NCI-H2227 treated with DMSO at 0.1 percent for 48 hours (cell line): ENCODE measurements around the gene ROBO3.
A peak's percentile ranks its signal among the peaks of the same experiment; 100 is the strongest.

Source experiments
- DNase-seq: peaks from one replicate; lab custom pipeline; 2025; lab: John Stamatoyannopoulos, UW

Gene ROBO3

GRCh38 chr11:124865181-124865901 is at the start of gene ROBO3:
ROBO3 (plus strand) TSS chr11:124865432; CDS start chr11:124865578, 146 bp downstream.
- no peak for DNase-seq

- no peak for DNase-seq
These were observed 48.2 kb upstream of the ROBO3 start for GRCh38 chr11:124817036-124817435.

GRCh38 chr11:124821995-124822730 is 43.1 kb upstream of the ROBO3 start:
- DNase-seq, result no peak

GRCh38 chr11:124823512-124824376 is 41.5 kb upstream of the ROBO3 start:
- DNase-seq, result no peak

- no peak for DNase-seq
These were observed 39.4 kb upstream of the ROBO3 start for GRCh38 chr11:124825876-124826275.

GRCh38 chr11:124829986-124830385 is 35.2 kb upstream of the ROBO3 start:
- DNase-seq, result no peak

GRCh38 chr11:124830749-124831148 is 34.5 kb upstream of the ROBO3 start:
- DNase-seq, result no peak

- DNase-seq, result no peak
These were observed 33.3 kb upstream of the ROBO3 start for GRCh38 chr11:124831897-124832296.

- DNase-seq, result no peak
These were observed 32.7 kb upstream of the ROBO3 start for GRCh38 chr11:124832571-124832970.

GRCh38 chr11:124834526-124835180 is 30.6 kb upstream of the ROBO3 start:
- no peak for DNase-seq

- no peak for DNase-seq
These were observed 29.3 kb upstream of the ROBO3 start for GRCh38 chr11:124835918-124836317.

- peak; percentile 64 for DNase-seq
These were observed 27.8 kb upstream of the ROBO3 start for GRCh38 chr11:124837491-124837856.

GRCh38 chr11:124838805-124839127 is 26.5 kb upstream of the ROBO3 start:
- DNase-seq, result no peak

GRCh38 chr11:124839128-124839971 is 25.9 kb upstream of the ROBO3 start:
- peak; percentile 42 for DNase-seq

GRCh38 chr11:124839972-124840621 is 25.1 kb upstream of the ROBO3 start:
- no peak for DNase-seq

GRCh38 chr11:124840666-124841065 is 24.6 kb upstream of the ROBO3 start:
- DNase-seq, result no peak

GRCh38 chr11:124841201-124841600 is 24.0 kb upstream of the ROBO3 start:
- DNase-seq, result no peak

- DNase-seq, result no peak
These were observed 23.4 kb upstream of the ROBO3 start for GRCh38 chr11:124841840-124842239.

- no peak for DNase-seq
These were observed 22.9 kb upstream of the ROBO3 start for GRCh38 chr11:124842305-124842704.

GRCh38 chr11:124843616-124843910 is 21.7 kb upstream of the ROBO3 start:
- DNase-seq, result no peak

- no peak for DNase-seq
These were observed 20.6 kb upstream of the ROBO3 start for GRCh38 chr11:124844664-124845079.
